K562 (cell line): Measurements from ENCODE around the gene FOXR1. TPM values are rescaled to one million over a fixed set of nuclear protein-coding genes. Genes with fewer than 3 reads are reported as not detected.

Source experiments
- AFF4 ChIP-seq: sonication (generic); formaldehyde crosslinking; IDR thresholded peaks from 2 replicates; pipeline ENCODE4 v1.8.0; 2023; ENCODE audit warnings: mild to moderate bottlenecking, missing genetic modification reagents
- CEBPG ChIP-seq, 3 experiments: fragments of 200-800 bp in 1 of 3; sonication (Bioruptor generic) in 1 of 3; sonication (generic) in 1 of 3; formaldehyde crosslinking in 1 of 3; IDR thresholded peaks in 2 of 3; conservative IDR thresholded peaks in 1 of 3; 2 replicates each; pipeline versions ENCODE4 v1.6.1 to v1.8.0; 2016 to 2022; ENCODE audit warnings: missing compliant biosample characterization in 2 of 3, missing genetic modification characterization in 2 of 3, mild to moderate bottlenecking in 1 of 3, missing genetic modification reagents in 1 of 3
- ELF1 ChIP-seq: fragments of 200-800 bp; sonication (Bioruptor generic); IDR thresholded peaks from 2 replicates; pipeline ENCODE4 v1.6.1; 2016; ENCODE audit warnings: missing genetic modification characterization, missing compliant biosample characterization
- ESRRA ChIP-seq: fragments of 450-650 bp; IDR thresholded peaks from 2 replicates; pipeline ENCODE4 v1.6.1; 2014; ENCODE audit warnings: low read depth, mild to moderate bottlenecking, moderate library complexity, borderline replicate concordance
- GATAD2A ChIP-seq: fragments of 450-650 bp; IDR thresholded peaks from 2 replicates; pipeline ENCODE4 v1.6.1; 2017
- HDAC2 ChIP-seq: fragments of 450-650 bp; IDR thresholded peaks from 2 replicates; pipeline ENCODE4 v1.6.1; 2016; ENCODE audit warnings: mild to moderate bottlenecking
- HMBOX1 ChIP-seq: sonication (generic); IDR thresholded peaks from 2 replicates; pipeline ENCODE4 v1.6.1; 2016
- MXI1 ChIP-seq: IDR thresholded peaks from 2 replicates; pipeline ENCODE4 v1.6.1; 2011; ENCODE audit warnings: low read depth, mild to moderate bottlenecking, improper control_type of control experiment, low read length
- PKNOX1 ChIP-seq: fragments of 450-650 bp; IDR thresholded peaks from 2 replicates; pipeline ENCODE4 v1.6.1; 2016
- POLR3G ChIP-seq: IDR thresholded peaks from 2 replicates; pipeline ENCODE4 v1.6.1; 2011; ENCODE audit not compliant: insufficient read length, insufficient replicate concordance; ENCODE audit errors: extremely low read depth
- RBM17 ChIP-seq: fragments of 200-400 bp; formaldehyde crosslinking; IDR thresholded peaks from 2 replicates; pipeline ENCODE4 v1.6.1; 2017; ENCODE audit warnings: low read depth, mild to moderate bottlenecking, low read length, borderline replicate concordance
- ZBTB11 ChIP-seq, 3 experiments: fragments of 200-800 bp in 1 of 3; fragments of 250-450 bp in 1 of 3; fragments of 450-650 bp in 1 of 3; sonication (Bioruptor Pico) in 1 of 3; sonication (Bioruptor generic) in 1 of 3; formaldehyde crosslinking in 1 of 3; IDR thresholded peaks; 2 replicates each; pipeline versions ENCODE4 v1.6.1 to v1.8.0; 2016 to 2022; ENCODE audit warnings: mild to moderate bottlenecking in 2 of 3, missing genetic modification characterization in 2 of 3, missing compliant biosample characterization in 1 of 3, moderate library complexity in 1 of 3
- ZFP1 ChIP-seq: fragments of 450-650 bp; formaldehyde crosslinking; IDR thresholded peaks from 2 replicates; pipeline ENCODE4 v1.4.0; 2020; ENCODE audit warnings: mild to moderate bottlenecking, mixed read lengths
- ZFP91 ChIP-seq: sonication (generic); formaldehyde crosslinking; IDR thresholded peaks from 2 replicates; pipeline ENCODE4 v1.8.0; 2022; ENCODE audit warnings: mild to moderate bottlenecking, missing genetic modification reagents
- ZNF75A ChIP-seq: fragments of 450-650 bp; formaldehyde crosslinking; IDR thresholded peaks from 2 replicates; pipeline ENCODE4 v1.4.0; 2020; ENCODE audit warnings: mild to moderate bottlenecking
- ZNF778 ChIP-seq: fragments of 450-650 bp; formaldehyde crosslinking; IDR thresholded peaks from 2 replicates; pipeline ENCODE4 v1.4.0; 2020; ENCODE audit warnings: mild to moderate bottlenecking, moderate library complexity
- polyA plus RNA-seq, 8 experiments: library from polyadenylated mRNA; depleted of rRNA in 4 of 8; stranded (reverse) in 5 of 8; unstranded in 3 of 8; fragments of >200 nt; fragmentation: Nextera tagmentation in 2 of 8; fragmentation: Illumina TruSeq in 1 of 8; extraction: Ambion mirVana in 2 of 8; extraction: Trizol in 1 of 8; gene quantifications; 2 replicates each; pipeline versions ENCODE4 v1.2.1 to v1.2.3, GENCODE V29; 2011 to 2014; ENCODE audit warnings: inconsistent platforms in 1 of 8, missing spikeins in 1 of 8
- total RNA-seq, 7 experiments: library from RNA; depleted of rRNA in 6 of 7; stranded (reverse); fragments of >200 nt in 6 of 7; fragmentation: Illumina TruSeq in 2 of 7; extraction: Trizol in 2 of 7; gene quantifications; 2 replicates each; pipeline versions ENCODE4 v1.2.1 to v1.2.3, GENCODE V29; 2011 to 2021; ENCODE audit warnings: low replicate concordance in 1 of 7

FOXR1 gene
- total and polyA plus RNA-seq, 9 of the 15 experiments (the other 6 are each of a cell fraction or from before 2014, with no cell fraction given): not detected

- TF ChIP-seq AFF4 (CRISPR knock-in tag): no peak
- TF ChIP-seq RBM17: no peak
- TF ChIP-seq ELF1 (tag): peak; percentile 70
- no peak for TF ChIP-seq CEBPG (CRISPR knock-in tag; IDR thresholded peaks at IDR 0.05)
- TF ChIP-seq CEBPG (tag; conservative IDR thresholded peaks at IDR 0.05 in 1 of 2, IDR thresholded peaks at IDR 0.05 in 1 of 2): peak; percentile 67 to 74
- TF ChIP-seq HMBOX1: no peak
- TF ChIP-seq HDAC2: peak; percentile 9; the same call in 1 of the 2 replicates
- TF ChIP-seq MXI1: no peak
- TF ChIP-seq ZFP91 (CRISPR knock-in tag): no peak
- TF ChIP-seq ESRRA: no peak
- TF ChIP-seq POLR3G: no peak
- no peak for TF ChIP-seq ZNF778 (CRISPR knock-in tag)
- 0 out of 6 replicates have a peak, but pooled peaks of 1 of the 3 experiments have one; percentile 39 for TF ChIP-seq ZBTB11 (CRISPR knock-in tag; IDR thresholded peaks at IDR 0.05)
- no peak for TF ChIP-seq ZFP1 (CRISPR knock-in tag)
- peak; percentile 5; the same call in 1 of the 2 replicates for TF ChIP-seq PKNOX1
- no peak for TF ChIP-seq ZNF75A
- peak; percentile 85 for TF ChIP-seq GATAD2A
Measured at GRCh38 chr11:118929501-118930093, 42.0 kb upstream of the FOXR1 start (continued).
